IMR-90 (cell line): ENCODE results near the gene PNMA6F. TPM values are rescaled to one million over a fixed set of nuclear protein-coding genes. Genes with fewer than 3 reads are reported as not detected.

Experiments used
- ATAC-seq: fragments of 200-7000 bp; cut with Tn5 transposase; 2 replicates; pipeline ENCODE4 v1.9.1; 2020; ENCODE audit warnings: low read depth, mild to moderate bottlenecking, moderate library complexity
- BruUV-seq: library from RNA; stranded (reverse); fragments of 400-500 nt; replicated peaks from 2 replicates; lab custom pipeline; 2021; lab: Mats Ljungman, UMichigan
- CTCF ChIA-PET: fragments of 300-600 bp; formaldehyde crosslinking; extraction: SDS; loops from one replicate; lab custom pipeline; 2021; ENCODE audit warnings: antibody characterized with exemption; lab: Yijun Ruan, JAX
- POLR2A ChIA-PET: fragments of 300-600 bp; sonication (Branson Sonifier 250); formaldehyde crosslinking; loops from one replicate; lab custom pipeline; 2022; ENCODE audit warnings: antibody characterized with exemption; ENCODE audit not compliant: unreplicated experiment; lab: Charles Lee
- DNase-seq: peaks from one replicate; pipeline ENCODE4 v3.0.0; 2013
- H2AFZ ChIP-seq: replicated peaks from 2 replicates; pipeline ENCODE3; 2013; ENCODE audit warnings: low read length, mild to moderate bottlenecking; ENCODE audit not compliant: poor library complexity
- H2AK5ac ChIP-seq: 2 replicates; pipeline ENCODE4 v1.6.1; 2013; ENCODE audit warnings: low read depth, low read length, inconsistent platforms
- H2AK9ac ChIP-seq: replicated peaks from 2 replicates; pipeline ENCODE3; 2013; ENCODE audit warnings: mild to moderate bottlenecking, low read depth, low read length, moderate library complexity; ENCODE audit not compliant: poor library complexity
- H2BK120ac ChIP-seq: 2 replicates; pipeline ENCODE4 v1.6.1; 2013; ENCODE audit warnings: low read depth, low read length, inconsistent platforms
- H2BK15ac ChIP-seq: 3 replicates; pipeline ENCODE4 v1.6.1; 2013; ENCODE audit warnings: low read depth, low read length, inconsistent platforms
- H2BK20ac ChIP-seq: 2 replicates; pipeline ENCODE4 v1.6.1; 2013; ENCODE audit warnings: low read depth, mild to moderate bottlenecking, inconsistent platforms, low read length, moderate library complexity
- H2BK5ac ChIP-seq: 2 replicates; pipeline ENCODE4 v1.6.1; 2013; ENCODE audit warnings: mild to moderate bottlenecking, low read depth, low read length, inconsistent platforms; ENCODE audit not compliant: poor library complexity, severe bottlenecking
- H3K14ac ChIP-seq: replicated peaks from 2 replicates; pipeline ENCODE4 v1.6.1; 2013; ENCODE audit warnings: low read depth, low read length, inconsistent platforms
- H3K18ac ChIP-seq: 2 replicates; pipeline ENCODE4 v1.6.1; 2013; ENCODE audit warnings: low read depth, low read length, control low read depth
- H3K23ac ChIP-seq: 2 replicates; pipeline ENCODE4 v1.6.1; 2013; ENCODE audit warnings: low read depth, low read length, inconsistent platforms
- H3K27ac ChIP-seq: 2 replicates; pipeline ENCODE4 v1.5.1; 2013; ENCODE audit warnings: mild to moderate bottlenecking, control low read depth, low read length; ENCODE audit not compliant: insufficient read depth
- H3K27me3 ChIP-seq: 2 replicates; pipeline ENCODE4 v1.6.1; 2013; ENCODE audit warnings: low read length; ENCODE audit not compliant: control insufficient read depth, insufficient read depth
- H3K36me3 ChIP-seq: 2 replicates; pipeline ENCODE4 v1.6.1; 2013; ENCODE audit warnings: low read length, mixed read lengths; ENCODE audit not compliant: control insufficient read depth, insufficient read depth
- H3K4ac ChIP-seq: 2 replicates; pipeline ENCODE4 v1.6.1; 2013; ENCODE audit warnings: low read depth, low read length, inconsistent platforms
- H3K4me1 ChIP-seq: 2 replicates; pipeline ENCODE4 v1.6.1; 2013; ENCODE audit warnings: low read length, mixed read lengths; ENCODE audit not compliant: control insufficient read depth, insufficient read depth
- H3K4me2 ChIP-seq: 2 replicates; pipeline ENCODE4 v1.6.1; 2013; ENCODE audit warnings: low read depth, mild to moderate bottlenecking, control low read depth, low read length, moderate library complexity
- H3K4me3 ChIP-seq: 2 replicates; pipeline ENCODE4 v1.5.1; 2013; ENCODE audit warnings: low read depth, mild to moderate bottlenecking, control low read depth, low read length, moderate library complexity; ENCODE audit not compliant: insufficient read depth
- H3K56ac ChIP-seq: 2 replicates; pipeline ENCODE4 v1.6.1; 2013; ENCODE audit warnings: low read length, inconsistent platforms; ENCODE audit not compliant: insufficient read depth; ENCODE audit errors: extremely low read depth
- H3K79me1 ChIP-seq, 2 experiments: 2 replicates each; pipeline ENCODE4 v1.6.1; 2013; ENCODE audit warnings: low read length in 2 of 2, inconsistent platforms in 1 of 2, low read depth in 1 of 2
- H3K9ac ChIP-seq: 2 replicates; pipeline ENCODE4 v1.6.1; 2013; ENCODE audit warnings: low read depth, low read length, control low read depth
- H3K9me1 ChIP-seq: 2 replicates; pipeline ENCODE4 v1.6.1; 2013; ENCODE audit warnings: low read length, inconsistent platforms; ENCODE audit not compliant: insufficient read depth
- H3K9me3 ChIP-seq: 2 replicates; pipeline ENCODE4 v1.6.1; 2013; ENCODE audit warnings: low read length; ENCODE audit not compliant: control insufficient read depth, insufficient read depth
- H4K20me1 ChIP-seq: 2 replicates; pipeline ENCODE4 v1.6.1; 2013; ENCODE audit warnings: low read length, inconsistent platforms; ENCODE audit not compliant: insufficient read depth
- H4K5ac ChIP-seq: 2 replicates; pipeline ENCODE4 v1.6.1; 2013; ENCODE audit warnings: mild to moderate bottlenecking, low read depth, low read length, control low read depth
- H4K8ac ChIP-seq, 2 experiments: 2 replicates each; pipeline ENCODE4 v1.6.1; 2013; ENCODE audit warnings: low read depth in 2 of 2, low read length in 2 of 2, control low read depth in 1 of 2, inconsistent platforms in 1 of 2
- H4K91ac ChIP-seq: 2 replicates; pipeline ENCODE4 v1.6.1; 2013; ENCODE audit warnings: low read depth, low read length, inconsistent platforms; ENCODE audit not compliant: insufficient read depth
- BHLHE40 ChIP-seq: fragments of 150-350 bp; IDR thresholded peaks from 2 replicates; pipeline ENCODE4 v1.6.1; 2016; ENCODE audit warnings: mild to moderate bottlenecking, low read depth, low read length
- CEBPB ChIP-seq: IDR thresholded peaks from 2 replicates; pipeline ENCODE4 v1.6.1; 2012; ENCODE audit warnings: low read depth, low read length, improper control_type of control experiment
- CHD1 ChIP-seq: IDR thresholded peaks from 2 replicates; pipeline ENCODE4 v1.6.1; 2012; ENCODE audit warnings: low read depth, low read length, improper control_type of control experiment
- FOS ChIP-seq: fragments of 150-350 bp; IDR thresholded peaks from 2 replicates; pipeline ENCODE4 v1.6.1; 2016; ENCODE audit warnings: low read depth, low read length
- MAFK ChIP-seq: IDR thresholded peaks from 2 replicates; pipeline ENCODE4 v1.6.1; 2012; ENCODE audit warnings: low read depth, low read length, improper control_type of control experiment
- MAZ ChIP-seq: IDR thresholded peaks from 2 replicates; pipeline ENCODE4 v1.6.1; 2012; ENCODE audit warnings: low read depth, mild to moderate bottlenecking, low read length, improper control_type of control experiment, moderate library complexity, borderline replicate concordance
- MXI1 ChIP-seq: IDR thresholded peaks from 2 replicates; pipeline ENCODE4 v1.6.1; 2012; ENCODE audit warnings: low read depth, mild to moderate bottlenecking, low read length, moderate library complexity, borderline replicate concordance
- NFE2L2 ChIP-seq: fragments of 150-350 bp; IDR thresholded peaks from 2 replicates; pipeline ENCODE4 v1.6.1; 2016; ENCODE audit warnings: low read depth, mild to moderate bottlenecking, low read length
- POLR2A ChIP-seq: IDR thresholded peaks from 2 replicates; pipeline ENCODE4 v1.6.1; 2012; ENCODE audit warnings: mild to moderate bottlenecking, low read depth, low read length
- RAD21 ChIP-seq: IDR thresholded peaks from 2 replicates; pipeline ENCODE4 v1.6.1; 2012; ENCODE audit warnings: low read length, improper control_type of control experiment
- RCOR1 ChIP-seq: IDR thresholded peaks from 2 replicates; pipeline ENCODE4 v1.6.1; 2012; ENCODE audit warnings: mild to moderate bottlenecking, low read length, improper control_type of control experiment; ENCODE audit not compliant: insufficient replicate concordance
- RFX5 ChIP-seq: IDR thresholded peaks from 2 replicates; pipeline ENCODE4 v1.8.0; 2012; ENCODE audit warnings: low read depth, mild to moderate bottlenecking, low read length, moderate library complexity
- SMC3 ChIP-seq: fragments of 150-350 bp; IDR thresholded peaks from 2 replicates; pipeline ENCODE4 v1.6.1; 2016; ENCODE audit warnings: low read depth, mild to moderate bottlenecking, antibody characterized with exemption, low read length, moderate library complexity
- WGBS, 2 experiments: methylation state at CpG; one replicate each; pipeline versions ENCODE4 v1.1.5 to v1.1.7; 2013; ENCODE audit warnings: missing lambda C conversion rate in 2 of 2; ENCODE audit not compliant: insufficient read length in 1 of 2; ENCODE audit errors: extremely low coverage in 2 of 2; 5-methylcytosine and 5-hydroxymethylcytosine counted together
- dilution Hi-C: fragments of 300-500 bp; cut with HindIII; formaldehyde crosslinking; loops from one replicate; pipeline ENCODE4 v1.14.3; 2018; ENCODE audit warnings: low sequenced_read_pairs; ENCODE audit not compliant: unreplicated experiment
- in situ Hi-C: fragments of 300-500 bp; cut with MboI; formaldehyde crosslinking; loops from 3 replicates; pipeline ENCODE4 v1.14.3; 2019; ENCODE audit warnings: low sequenced_read_pairs, inconsistent platforms, mixed read lengths
- intact Hi-C: fragments of 100-400 bp; cut with micrococcal nuclease; formaldehyde crosslinking; loops from 2 replicates; pipeline ENCODE4 v1.10.0; 2022
- polyA plus RNA-seq, 3 experiments: library from polyadenylated mRNA; depleted of rRNA; stranded (reverse); fragments of >200 nt; gene quantifications; 2 replicates each; pipeline ENCODE4 v1.2.3, GENCODE V29; 2012; ENCODE audit warnings: low replicate concordance in 1 of 3
- total RNA-seq: library from RNA; depleted of rRNA; stranded (reverse); fragments of >200 nt; gene quantifications from 2 replicates; pipeline ENCODE4 v1.2.3, GENCODE V29; 2012
- TF ChIP-seq, protein P1 (sequence below): conservative IDR thresholded peaks from 2 replicates; pipeline ENCODE4 v1.5.1; 2012; ENCODE audit warnings: mild to moderate bottlenecking, low read depth, low read length, improper control_type of control experiment
- TF ChIP-seq, protein P2 (sequence below): fragments of 150-350 bp; IDR thresholded peaks from 2 replicates; pipeline ENCODE4 v1.6.1; 2016; ENCODE audit warnings: low read depth, mild to moderate bottlenecking, low read length, moderate library complexity, borderline replicate concordance
- TF ChIP-seq, protein P3 (sequence below): fragments of 150-350 bp; IDR thresholded peaks from 2 replicates; pipeline ENCODE4 v1.6.1; 2017; ENCODE audit warnings: mild to moderate bottlenecking, antibody characterized with exemption, low read length, low read depth

Gene PNMA6F
- total and polyA plus RNA-seq, 2 of the 4 experiments (the other 2 are of a cell fraction), result not detected

DNA sequence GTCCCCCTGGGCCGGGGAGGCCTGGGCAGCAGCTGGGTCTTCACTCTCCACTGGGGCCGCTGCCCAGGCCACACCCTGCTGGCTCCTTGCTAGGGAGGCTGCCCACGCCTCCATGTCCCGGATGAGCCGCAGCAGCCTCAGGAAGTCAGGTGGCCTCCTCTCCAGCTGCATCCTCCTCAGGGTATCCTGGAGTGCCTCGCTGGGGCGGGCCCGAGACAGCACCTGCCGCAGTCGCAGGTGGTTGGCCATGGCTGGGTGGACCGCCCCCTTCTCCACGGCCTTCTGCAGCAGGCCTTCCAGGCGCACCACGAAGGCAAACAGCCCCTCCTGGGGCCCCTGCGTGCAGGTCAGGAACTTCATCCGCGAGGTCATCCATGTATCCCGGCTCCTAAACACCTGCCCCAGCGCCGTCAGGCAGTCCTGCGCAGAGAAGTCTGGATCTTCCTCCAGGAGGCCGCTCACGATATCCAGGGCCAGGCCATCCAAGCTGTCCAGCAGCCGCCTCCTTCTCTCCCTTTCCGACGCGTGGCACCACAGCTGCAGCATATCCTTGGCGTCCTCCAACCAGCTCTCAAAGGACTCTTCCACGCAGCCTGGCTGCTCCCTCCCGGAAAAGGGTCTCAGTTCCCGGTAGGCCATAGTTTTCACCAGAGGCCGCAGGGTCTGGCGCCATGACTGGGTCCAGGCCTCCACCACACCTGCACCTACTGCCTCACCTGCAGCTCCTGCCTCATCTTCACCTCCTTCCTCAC lies 2.1 kb downstream of the PNMA6F start:
- H2BK5ac ChIP-seq, result no peak overlapping the region
- ATAC-seq (no peak), DNase-seq (no peak)
- H3K27ac ChIP-seq, result no peak overlapping the region
- H4K20me1 ChIP-seq, result no peaks in the 10 kb centered on the region
- TF ChIP-seq MAZ (no peak), CEBPB (no peak), MXI1 (no peak), CHD1 (no peak), NFE2L2 (no peak), FOS (no peak), RAD21 (no peak), RCOR1 (no peak), SMC3 (no peak), RFX5 (no peak), BHLHE40 (no peak), POLR2A (no peak), MAFK (no peak)
- TF ChIP-seq, protein P1, sequence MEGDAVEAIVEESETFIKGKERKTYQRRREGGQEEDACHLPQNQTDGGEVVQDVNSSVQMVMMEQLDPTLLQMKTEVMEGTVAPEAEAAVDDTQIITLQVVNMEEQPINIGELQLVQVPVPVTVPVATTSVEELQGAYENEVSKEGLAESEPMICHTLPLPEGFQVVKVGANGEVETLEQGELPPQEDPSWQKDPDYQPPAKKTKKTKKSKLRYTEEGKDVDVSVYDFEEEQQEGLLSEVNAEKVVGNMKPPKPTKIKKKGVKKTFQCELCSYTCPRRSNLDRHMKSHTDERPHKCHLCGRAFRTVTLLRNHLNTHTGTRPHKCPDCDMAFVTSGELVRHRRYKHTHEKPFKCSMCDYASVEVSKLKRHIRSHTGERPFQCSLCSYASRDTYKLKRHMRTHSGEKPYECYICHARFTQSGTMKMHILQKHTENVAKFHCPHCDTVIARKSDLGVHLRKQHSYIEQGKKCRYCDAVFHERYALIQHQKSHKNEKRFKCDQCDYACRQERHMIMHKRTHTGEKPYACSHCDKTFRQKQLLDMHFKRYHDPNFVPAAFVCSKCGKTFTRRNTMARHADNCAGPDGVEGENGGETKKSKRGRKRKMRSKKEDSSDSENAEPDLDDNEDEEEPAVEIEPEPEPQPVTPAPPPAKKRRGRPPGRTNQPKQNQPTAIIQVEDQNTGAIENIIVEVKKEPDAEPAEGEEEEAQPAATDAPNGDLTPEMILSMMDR, result no peak
- TF ChIP-seq, protein P2, sequence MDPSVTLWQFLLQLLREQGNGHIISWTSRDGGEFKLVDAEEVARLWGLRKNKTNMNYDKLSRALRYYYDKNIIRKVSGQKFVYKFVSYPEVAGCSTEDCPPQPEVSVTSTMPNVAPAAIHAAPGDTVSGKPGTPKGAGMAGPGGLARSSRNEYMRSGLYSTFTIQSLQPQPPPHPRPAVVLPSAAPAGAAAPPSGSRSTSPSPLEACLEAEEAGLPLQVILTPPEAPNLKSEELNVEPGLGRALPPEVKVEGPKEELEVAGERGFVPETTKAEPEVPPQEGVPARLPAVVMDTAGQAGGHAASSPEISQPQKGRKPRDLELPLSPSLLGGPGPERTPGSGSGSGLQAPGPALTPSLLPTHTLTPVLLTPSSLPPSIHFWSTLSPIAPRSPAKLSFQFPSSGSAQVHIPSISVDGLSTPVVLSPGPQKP, result no peak
- TF ChIP-seq, protein P3, sequence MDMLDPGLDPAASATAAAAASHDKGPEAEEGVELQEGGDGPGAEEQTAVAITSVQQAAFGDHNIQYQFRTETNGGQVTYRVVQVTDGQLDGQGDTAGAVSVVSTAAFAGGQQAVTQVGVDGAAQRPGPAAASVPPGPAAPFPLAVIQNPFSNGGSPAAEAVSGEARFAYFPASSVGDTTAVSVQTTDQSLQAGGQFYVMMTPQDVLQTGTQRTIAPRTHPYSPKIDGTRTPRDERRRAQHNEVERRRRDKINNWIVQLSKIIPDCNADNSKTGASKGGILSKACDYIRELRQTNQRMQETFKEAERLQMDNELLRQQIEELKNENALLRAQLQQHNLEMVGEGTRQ, result no peak
- no peak overlapping the region for H4K91ac ChIP-seq
- no peak overlapping the region for H2AFZ ChIP-seq
- peaks cover 2% of the 10 kb centered on the region; the same call in 1 of the 2 replicates for H3K9me3 ChIP-seq
- H2BK120ac ChIP-seq, result no peak overlapping the region
- CTCF ChIA-PET, result no interaction called here
- H2AK9ac ChIP-seq, result no peak overlapping the region
- no peak overlapping the region for H3K18ac ChIP-seq
- no peak overlapping the region for H3K4ac ChIP-seq
- H3K4me3 ChIP-seq, result no peak overlapping the region
- no peak overlapping the region for H3K23ac ChIP-seq
- H4K5ac ChIP-seq, result no peak overlapping the region
- no peak overlapping the region for H2AK5ac ChIP-seq
- in situ Hi-C loops, result no loop called here
- H3K79me1 ChIP-seq, result no peaks in the 10 kb centered on the region
- H3K14ac ChIP-seq, result no peak overlapping the region
- H2BK15ac ChIP-seq, result no peak overlapping the region
- H3K36me3 ChIP-seq, result no peaks in the 10 kb centered on the region
- H3K27me3 ChIP-seq, result peaks cover 9% of the 10 kb centered on the region; the same call in 1 of the 2 replicates
- no peaks in the 10 kb centered on the region for H3K9me1 ChIP-seq
- no peak overlapping the region for H3K9ac ChIP-seq
- WGBS, 2 experiments, result 80% methylated on average over 8 of the region's 33 CpGs; no CpG with 5 or more reads in 1 of the 2 experiments
- POLR2A ChIA-PET, result no interaction called here
- H3K4me2 ChIP-seq, result no peak overlapping the region
- no TSS peak for BruUV-seq
- intact Hi-C loops, result no loop called here
- H4K8ac ChIP-seq, result no peak overlapping the region
- no peaks in the 10 kb centered on the region for H3K4me1 ChIP-seq
- no peak overlapping the region for H3K56ac ChIP-seq
- H2BK20ac ChIP-seq, result no peak overlapping the region
- dilution Hi-C loops, result no loop called here
